Measurements from ENCODE around the gene MAPK12.

- TF ChIP-seq CTCF (conservative IDR thresholded peaks at IDR 0.05) = no peak
- no peak for TF ChIP-seq ZFX (IDR thresholded peaks at IDR 0.05)
Observed at GRCh38 chr22:50294319-50294656, 32.8 kb upstream of the MAPK12 start.
